Measurements from ENCODE around the gene SLC4A4.

SLC4A4 gene

DNA sequence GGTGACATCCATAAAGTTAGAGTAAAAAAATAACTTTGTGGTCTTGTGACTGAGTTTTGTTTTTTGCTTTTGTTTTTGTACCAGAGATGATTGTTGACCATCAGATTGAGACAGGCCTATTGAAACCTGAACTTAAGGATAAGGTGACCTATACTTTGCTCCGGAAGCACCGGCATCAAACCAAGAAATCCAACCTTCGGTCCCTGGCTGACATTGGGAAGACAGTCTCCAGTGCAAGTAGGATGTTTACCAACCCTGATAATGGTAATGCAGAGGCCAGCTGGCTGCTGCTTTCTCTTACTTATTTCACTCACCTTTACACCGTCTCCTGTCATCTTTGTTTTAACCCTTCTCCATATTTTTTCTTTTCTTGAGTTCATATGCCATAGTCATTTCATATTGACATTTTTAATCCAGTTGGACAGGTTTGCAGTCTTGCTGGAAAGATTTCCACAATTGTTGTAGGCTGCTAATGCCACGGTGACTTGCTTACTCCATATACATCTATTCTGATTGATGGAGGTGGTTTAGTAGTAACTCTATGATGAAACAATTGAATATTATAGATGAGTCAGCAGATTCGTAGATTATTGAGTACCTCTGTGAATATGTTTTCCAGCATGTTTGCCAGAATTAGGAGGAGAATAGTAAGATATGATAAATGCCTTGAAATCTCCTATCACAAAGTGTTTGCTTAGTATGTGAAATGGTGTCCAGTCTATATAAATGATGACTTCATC is 18.3 kb downstream of the SLC4A4 start:
- in situ Hi-C loops (cut with MboI; ENCODE audit: low sequenced_read_pairs): no loop called here

DNA sequence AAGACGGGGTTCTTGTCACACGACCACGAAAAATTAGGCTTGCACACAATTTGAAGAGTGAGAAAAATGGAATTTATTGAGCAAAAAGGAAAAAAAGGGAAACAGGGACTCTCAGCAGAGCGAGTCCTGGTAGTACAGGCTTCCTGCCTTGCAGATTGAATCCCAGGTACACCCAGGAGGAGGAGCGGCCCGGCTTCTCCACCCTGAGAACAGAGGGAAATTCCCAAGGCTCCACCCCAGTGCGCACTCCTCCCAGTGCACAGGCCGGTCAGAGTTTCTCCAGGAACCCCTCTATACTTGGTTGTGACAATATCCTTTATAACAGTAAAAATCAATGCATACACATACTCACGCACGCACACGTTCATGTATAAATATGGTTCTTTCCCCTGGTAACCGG is 22.0 kb downstream of the SLC4A4 start:
- in situ Hi-C loops (cut with MboI; ENCODE audit: low sequenced_read_pairs): no loop called here

DNA sequence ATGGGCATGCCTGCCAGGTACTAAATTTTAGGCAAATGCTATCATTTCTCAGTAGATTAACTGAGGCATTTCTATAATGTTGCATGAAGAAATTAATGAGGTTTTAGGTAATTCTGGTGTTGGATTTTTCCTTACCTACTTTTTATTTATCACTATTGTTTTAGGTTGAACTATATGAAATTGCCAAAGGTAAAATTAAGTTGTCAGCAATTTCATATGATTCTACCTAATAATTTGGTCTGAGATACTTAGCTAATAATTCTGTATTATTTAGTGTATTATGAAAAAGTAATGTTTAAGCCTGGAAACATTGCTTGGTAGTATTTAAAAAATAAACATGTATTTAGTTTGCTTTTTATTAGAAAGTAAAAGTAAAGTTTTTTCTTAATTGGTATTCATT is 22.7 kb downstream of the SLC4A4 start:
- in situ Hi-C loops (cut with MboI; ENCODE audit: low sequenced_read_pairs): no loop called here

DNA sequence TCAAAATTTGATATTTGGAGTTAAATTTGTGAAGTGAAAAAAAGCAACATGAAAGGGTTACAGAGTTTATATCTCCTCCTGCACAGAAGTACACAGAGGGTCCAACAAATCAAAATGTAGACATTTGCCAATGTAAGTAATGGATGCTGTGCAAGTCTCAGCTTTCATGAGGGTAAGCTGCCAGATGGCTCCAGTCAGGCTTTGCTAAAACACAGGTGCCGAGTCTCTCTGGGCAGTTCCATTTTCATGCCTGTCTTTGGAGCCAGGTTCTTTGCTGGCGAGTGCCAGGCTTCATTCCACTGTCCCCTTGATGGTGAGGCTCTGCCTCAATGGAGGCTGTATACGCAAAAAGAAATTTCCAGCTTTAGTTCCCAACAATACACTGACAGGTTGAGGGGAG is 27.9 kb downstream of the SLC4A4 start:
- in situ Hi-C loops (cut with MboI; ENCODE audit: low sequenced_read_pairs): no loop called here

- in situ Hi-C loops (cut with MboI; ENCODE audit: low sequenced_read_pairs): no loop called here
Observed at GRCh38 chr4:71367546-71367945, 28.7 kb downstream of the SLC4A4 start.

DNA sequence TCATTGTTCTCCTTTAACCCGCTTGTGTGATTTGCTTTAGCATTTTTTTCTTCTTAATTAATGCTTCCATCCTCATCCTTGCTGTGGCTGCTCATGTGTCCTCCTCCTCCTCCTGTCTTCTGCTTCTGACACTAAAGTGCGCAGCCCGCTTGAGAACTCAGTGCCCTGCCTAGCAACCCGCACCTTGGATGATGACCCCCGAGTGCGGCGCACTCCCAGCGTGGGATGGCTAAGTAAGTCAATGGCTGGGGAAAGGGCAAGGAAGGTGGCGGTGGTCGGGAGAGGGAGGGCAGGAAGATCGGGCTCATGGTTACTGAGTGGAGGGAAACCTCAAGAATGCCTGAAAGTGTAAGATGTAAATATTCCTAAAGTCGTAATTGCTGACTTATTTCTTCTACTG is 30.1 kb downstream of the SLC4A4 start:
- in situ Hi-C loops (cut with MboI; ENCODE audit: low sequenced_read_pairs): no loop called here

- in situ Hi-C loops (cut with MboI; ENCODE audit: low sequenced_read_pairs): no loop called here
Observed at GRCh38 chr4:71369536-71369935, 30.7 kb downstream of the SLC4A4 start.

- in situ Hi-C loops (cut with MboI; ENCODE audit: low sequenced_read_pairs): no loop called here
Observed at GRCh38 chr4:71375494-71375893, 36.7 kb downstream of the SLC4A4 start.

DNA sequence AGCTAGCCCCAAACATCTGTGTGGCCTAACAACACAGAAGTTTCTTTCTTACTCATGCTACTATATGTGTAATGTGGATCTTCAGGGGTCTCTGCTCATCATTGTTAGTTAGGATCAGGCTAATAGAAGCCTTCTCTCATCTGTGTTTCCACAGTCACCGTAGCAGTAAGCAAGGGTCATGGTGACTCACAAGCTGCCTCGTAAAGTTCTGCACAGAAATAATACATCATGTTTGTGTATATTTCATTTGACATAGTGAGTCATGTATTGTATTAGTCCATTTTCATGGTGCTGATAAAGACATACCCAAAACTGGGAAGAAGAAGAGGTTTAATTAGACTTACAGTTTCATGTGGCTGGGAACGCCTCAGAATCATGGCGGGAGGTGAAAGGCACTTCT is 38.7 kb downstream of the SLC4A4 start:
- in situ Hi-C loops (cut with MboI; ENCODE audit: low sequenced_read_pairs): no loop called here

GRCh38 chr4:71379126-71379525 is 40.3 kb downstream of the SLC4A4 start:
- in situ Hi-C loops (cut with MboI; ENCODE audit: low sequenced_read_pairs): no loop called here

DNA sequence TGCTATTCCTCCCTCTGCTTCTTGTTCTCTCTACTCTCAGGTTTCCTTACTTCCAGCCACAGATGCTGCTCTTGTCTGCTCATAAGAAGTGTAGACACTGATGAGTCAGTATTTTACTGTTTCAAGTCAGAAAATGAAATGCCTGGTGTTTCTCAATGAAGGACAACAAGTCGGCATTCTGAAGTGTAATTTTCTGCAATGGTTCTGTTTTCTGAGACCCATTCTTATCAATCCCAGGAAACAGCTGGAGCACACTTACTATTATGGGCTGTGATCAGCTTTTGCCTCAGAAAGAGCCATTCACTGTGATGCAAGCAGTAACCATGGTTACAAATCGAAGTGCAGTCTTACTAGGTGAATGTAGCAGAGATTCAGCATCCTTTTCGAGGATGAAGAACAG is 42.0 kb downstream of the SLC4A4 start:
- in situ Hi-C loops (cut with MboI; ENCODE audit: low sequenced_read_pairs): no loop called here

DNA sequence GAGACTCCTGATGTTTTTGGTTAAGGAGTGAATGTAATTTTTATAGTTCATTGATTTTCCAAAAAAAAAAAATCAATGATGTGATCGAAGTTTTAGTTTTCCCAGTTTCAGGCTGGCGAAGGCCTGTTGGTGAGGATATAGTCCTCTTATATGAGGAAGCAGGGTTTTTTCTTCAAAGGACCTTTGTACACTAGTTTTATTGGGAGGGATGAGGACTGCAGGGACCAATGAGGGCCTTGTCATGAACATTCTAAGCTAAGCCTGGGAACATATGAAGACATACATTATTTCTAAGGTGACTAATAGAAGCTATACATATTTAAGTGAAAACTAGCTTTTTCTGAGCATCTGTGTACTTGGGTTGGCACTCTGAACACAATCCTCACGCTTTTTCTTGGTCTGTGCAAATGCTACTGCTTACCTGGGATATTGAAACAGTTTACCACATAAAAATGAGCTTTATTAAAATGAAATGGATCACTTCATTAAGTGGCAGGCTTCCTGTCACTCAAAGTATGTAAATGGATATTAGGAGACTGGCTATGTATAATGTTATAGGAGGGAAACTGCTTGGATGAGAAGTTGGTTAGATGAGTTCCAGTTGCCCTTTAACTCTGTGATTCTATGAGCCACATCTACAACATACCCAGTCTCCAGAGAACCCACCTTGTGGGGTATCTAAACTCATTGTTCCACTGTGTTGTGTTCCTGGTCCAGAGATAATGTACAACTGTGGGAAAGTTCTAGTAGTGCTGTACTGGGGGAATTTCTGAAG is 43.5 kb downstream of the SLC4A4 start:
- in situ Hi-C loops (cut with MboI; ENCODE audit: low sequenced_read_pairs): no loop called here

DNA sequence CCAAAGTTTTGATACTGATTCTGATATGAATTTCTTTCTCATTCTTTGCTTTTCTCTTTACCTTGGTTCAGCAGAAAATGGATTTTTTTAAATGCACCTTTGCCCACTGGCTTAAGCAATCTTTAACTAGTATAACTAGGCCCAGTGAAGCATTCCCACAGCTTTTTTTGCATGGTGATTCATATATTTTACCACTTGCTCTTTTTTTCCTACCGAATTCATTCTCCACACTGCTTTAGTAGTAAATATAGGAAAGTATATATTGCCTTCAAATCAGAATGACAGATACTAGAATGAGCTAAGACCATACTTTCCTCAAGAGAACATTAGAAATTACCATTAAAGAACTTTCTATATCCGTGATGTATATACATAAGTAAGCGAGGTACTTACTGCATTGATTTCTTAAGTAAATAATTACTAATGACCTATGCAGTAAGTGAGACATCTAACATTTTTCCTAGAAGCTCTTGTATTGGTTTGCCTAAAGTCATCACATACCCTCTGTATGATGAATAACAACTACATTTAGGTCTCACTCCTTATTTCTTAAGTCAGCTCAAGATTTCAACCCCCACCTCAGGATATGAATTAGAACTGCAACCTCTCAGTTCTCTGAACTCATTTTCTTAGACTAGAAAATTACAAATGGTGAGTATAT is 44.2 kb downstream of the SLC4A4 start:
- in situ Hi-C loops (cut with MboI; ENCODE audit: low sequenced_read_pairs): no loop called here

GRCh38 chr4:71383984-71384383 is 45.2 kb downstream of the SLC4A4 start:
- in situ Hi-C loops (cut with MboI; ENCODE audit: low sequenced_read_pairs): no loop called here

DNA sequence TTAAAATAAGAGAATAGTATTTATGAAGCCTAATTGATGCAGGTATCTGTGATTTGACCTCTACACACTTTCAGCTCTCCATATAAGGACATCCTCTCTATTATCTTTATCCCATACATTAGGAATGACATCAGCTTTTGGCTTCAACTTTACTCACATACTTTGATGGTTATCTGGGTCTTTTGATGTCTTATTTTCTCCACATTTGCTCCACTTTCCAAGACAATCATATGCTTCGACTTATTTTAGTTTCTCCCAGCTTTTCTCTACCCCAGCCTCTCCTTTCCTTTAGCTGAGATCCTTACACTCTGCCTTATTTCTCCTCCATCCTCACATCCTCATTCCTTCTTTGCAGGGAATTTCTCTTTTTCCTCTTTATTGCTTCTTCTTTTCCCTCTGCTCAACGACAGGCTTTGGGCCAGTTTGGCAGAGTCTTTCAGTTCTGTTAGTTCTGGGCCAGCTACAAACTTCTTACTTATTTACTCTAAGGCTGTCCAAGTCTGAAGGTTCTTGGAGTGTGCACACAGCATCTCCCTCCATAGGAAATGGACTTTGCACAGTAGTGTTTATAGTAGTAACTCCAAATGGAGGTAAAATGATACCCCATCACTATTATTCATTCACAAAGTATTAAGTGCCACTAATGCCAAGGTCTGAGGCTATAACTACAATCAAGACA is 50.5 kb downstream of the SLC4A4 start:
- in situ Hi-C loops (cut with MboI; ENCODE audit: low sequenced_read_pairs): no loop called here

GRCh38 chr4:71392109-71392508 is 53.3 kb downstream of the SLC4A4 start:
- in situ Hi-C loops (cut with MboI; ENCODE audit: low sequenced_read_pairs): no loop called here

GRCh38 chr4:71396382-71396781 is 57.6 kb downstream of the SLC4A4 start:
- in situ Hi-C loops (cut with MboI; ENCODE audit: low sequenced_read_pairs): no loop called here

DNA sequence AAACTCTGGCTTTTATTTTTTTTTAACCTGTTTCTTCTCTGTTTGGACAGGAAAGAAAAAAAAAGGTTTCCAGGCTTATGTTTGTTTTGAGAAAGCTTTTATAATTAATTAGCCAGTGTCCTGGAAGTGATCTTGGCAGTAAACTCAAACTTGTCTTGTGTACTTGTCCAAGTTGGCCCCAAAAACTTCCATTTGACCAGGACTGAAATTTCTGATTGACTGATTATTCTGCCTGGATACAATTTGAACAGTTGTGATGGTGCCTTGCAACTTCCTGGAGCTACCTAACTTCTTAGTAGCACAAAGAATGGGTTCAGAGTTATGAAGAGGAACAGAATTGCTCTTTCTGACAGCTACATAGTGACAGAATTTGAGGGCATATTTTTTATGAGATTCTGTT is 62.0 kb downstream of the SLC4A4 start:
- in situ Hi-C loops (cut with MboI; ENCODE audit: low sequenced_read_pairs): no loop called here

DNA sequence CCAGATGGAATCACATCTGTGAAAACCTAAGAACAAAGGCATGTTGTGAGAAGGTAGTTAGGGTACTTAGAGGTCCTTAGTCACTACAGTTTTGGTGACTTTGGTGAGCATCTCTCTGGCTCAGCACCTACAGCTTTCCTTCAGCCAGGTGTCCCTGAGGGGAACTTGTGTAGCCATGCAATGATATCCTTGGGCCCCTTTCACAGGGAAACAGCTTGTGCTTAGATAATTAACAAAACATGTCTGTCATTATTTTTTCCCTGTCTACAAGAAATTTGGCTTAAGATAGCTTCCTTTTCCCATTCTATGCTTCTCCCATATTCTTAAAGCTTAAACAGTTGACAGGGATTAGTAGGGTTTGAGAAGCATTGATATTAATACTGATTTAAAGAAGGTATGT is 63.8 kb downstream of the SLC4A4 start:
- in situ Hi-C loops (cut with MboI; ENCODE audit: low sequenced_read_pairs): no loop called here

DNA sequence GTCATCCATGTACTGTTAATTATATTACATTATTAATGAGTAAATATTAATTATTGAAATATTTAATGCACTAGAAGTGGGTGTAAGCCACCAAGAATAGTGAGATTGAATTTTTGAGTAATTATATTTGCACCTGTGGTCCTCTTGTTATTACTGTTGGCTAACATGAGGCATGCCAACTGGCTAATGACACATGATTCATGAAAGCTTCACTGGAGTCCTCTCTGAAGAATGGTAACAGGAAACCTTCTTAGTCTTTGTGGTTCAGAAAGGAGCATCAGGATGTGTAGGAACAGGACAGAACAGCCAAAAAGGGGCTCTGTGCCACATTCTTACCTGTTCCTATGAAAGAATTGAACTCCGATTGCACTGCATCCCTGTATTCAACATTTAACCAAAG is 65.2 kb downstream of the SLC4A4 start:
- in situ Hi-C loops (cut with MboI; ENCODE audit: low sequenced_read_pairs): no loop called here

GRCh38 chr4:71405791-71406190 is 67.0 kb downstream of the SLC4A4 start:
- in situ Hi-C loops (cut with MboI; ENCODE audit: low sequenced_read_pairs): no loop called here
